Lung microvascular endothelial cell (primary cell): ENCODE data around the gene SPECC1. TPM values are rescaled to one million over a fixed set of nuclear protein-coding genes. Genes with fewer than 3 reads are reported as not detected.
A peak's percentile ranks its signal among the peaks of the same experiment; 100 is the strongest.
"Not testable (repeated sequence)": the region's sequence is repeated elsewhere in the genome, so short reads cannot be mapped to it uniquely, and the experiment has no call there.

Source experiments
- DNase-seq, 2 donors: peaks; one replicate each; pipeline versions ENCODE4 v3.0.0 to v3.0.0-alpha.2; 2010; ENCODE audit warnings: low read depth in 2 of 2
- total RNA-seq: library from RNA; depleted of rRNA; stranded (reverse); fragments of >200 nt; gene quantifications from 2 replicates; pipeline ENCODE4 v1.2.1, GENCODE V29; 2014

The SPECC1 gene
- total RNA-seq, 1 donor from 2014 or later: 0.60 TPM

DNA sequence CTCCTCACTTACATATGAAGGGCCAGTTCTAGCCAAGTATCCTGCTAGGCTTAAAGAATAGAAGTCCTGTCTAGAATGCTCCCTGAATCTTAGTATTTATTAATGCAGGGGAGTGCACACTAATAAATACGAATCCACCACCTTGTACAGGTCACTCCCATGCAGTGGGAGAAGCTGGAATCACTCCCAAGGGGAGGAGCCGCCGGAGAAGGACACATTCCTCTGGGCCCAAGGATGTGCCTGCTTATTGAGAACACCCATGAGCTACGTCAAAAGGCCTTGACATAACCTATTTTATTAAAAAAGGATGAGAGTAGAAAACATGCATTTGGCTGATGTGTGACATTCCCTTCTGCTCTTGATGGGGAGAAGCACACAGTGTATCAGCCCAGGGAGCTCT, 223.5 kb downstream of the SPECC1 start:
- no peak for DNase-seq

DNA sequence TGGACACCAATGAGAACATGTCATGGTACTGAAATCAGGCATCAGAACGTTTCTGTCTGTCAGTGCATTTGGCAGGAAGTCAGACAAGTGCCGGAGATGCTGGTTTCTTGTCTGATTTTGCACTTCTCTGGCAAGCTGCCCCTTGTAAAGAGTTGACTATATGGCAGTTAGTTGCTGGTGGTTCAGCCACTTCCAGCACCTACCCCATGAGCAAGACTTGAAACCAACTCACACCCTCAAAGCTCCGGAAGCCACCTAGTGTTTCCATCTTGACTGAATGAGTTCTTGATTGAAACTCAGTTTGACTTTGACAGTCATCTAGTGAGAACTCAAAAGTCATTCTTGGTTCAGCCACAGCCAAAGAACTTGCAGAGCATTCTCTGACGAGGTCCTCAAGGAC, 225.1 kb downstream of the SPECC1 start:
- DNase-seq: no peak

DNA sequence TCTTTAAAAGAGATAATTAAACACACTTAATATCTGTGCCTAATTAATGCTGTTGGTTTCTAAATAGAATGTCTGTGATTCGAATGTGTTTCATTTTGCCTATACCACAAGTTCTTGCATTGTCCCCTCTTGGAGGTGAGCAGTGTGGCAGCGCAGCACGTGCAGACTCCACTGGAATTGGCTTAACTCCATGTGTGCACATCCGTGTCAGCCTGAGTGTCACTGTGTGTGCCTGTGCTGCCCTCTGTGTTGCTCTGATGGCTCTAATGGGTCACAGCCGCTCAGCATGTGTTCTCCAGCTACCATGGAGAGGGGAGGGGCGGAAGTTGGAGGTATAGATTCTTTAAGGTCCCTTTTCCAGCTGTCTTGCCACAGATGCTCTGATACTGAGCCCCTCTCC, 226.6 kb downstream of the SPECC1 start:
- DNase-seq: no peak

DNA sequence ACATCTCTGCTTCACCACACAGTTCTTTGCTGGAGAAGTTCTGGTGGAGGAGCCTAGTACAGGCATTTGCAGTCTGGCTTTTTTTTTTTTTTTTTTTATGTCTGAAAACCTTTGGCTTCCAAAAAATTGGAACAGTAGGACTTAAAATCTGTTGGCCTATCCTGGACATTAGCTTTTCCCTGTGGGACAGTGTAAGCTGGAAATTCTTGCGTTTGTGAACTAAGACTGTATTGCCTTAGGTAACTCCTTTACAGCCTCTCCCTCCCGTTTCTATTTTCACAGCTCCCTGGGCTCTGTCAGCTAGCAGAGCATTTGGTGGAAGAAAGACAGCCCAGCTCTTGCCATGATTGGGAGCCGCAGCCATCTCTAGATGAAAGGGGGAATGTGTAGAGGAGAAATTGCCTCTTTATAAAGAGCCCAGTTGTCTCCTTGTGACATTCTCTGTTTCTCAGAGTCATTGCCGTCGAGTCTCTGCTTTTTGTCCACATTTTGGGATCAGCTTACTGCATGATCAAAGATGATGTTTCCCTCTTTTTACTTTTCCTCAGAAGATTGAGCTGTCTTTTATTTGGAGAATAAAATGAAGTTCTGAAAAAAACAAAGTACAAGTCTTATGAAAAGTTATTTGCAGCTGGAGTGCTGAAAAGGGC, 227.5 kb downstream of the SPECC1 start:
- DNase-seq: no peak

DNA sequence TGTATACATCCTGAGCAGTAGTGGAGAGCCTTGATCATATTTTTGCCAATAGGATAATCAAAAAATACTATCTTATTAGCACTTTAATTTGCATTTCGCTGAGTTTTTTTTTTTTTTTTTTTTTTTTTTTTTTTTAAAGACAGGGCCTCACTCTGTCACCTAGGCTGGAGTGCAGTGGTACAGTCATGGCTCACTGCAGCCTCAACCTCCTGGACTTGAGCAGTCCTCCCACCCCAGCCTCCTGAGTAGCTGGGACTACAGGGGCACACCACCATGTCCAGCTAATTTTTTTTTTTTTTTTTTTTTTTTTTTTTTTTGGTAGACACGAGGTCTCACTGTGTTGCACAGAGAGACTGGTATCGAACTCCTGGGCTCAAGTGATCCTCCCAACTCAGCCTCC, 230.6 kb downstream of the SPECC1 start:
- DNase-seq: not testable (repeated sequence)

DNA sequence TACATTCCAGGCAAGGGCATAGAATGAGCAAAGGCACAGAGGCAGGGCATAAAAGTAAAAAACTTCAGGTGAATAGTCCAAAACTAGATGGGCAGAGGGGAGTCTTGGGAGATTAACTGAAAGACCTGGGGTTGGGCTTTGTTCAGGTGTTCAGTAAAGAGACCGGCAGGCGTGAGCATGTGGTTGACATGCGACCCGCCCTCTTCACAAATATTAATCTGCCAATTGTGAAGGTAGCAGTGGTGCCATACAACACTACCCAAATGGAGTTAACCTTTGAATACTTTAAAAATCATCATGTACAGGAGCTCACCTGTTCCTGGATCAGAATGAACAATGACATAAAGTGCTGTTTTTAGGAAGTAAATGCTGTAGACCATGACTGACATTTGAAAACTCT, 232.7 kb downstream of the SPECC1 start:
- DNase-seq: no peak

DNA sequence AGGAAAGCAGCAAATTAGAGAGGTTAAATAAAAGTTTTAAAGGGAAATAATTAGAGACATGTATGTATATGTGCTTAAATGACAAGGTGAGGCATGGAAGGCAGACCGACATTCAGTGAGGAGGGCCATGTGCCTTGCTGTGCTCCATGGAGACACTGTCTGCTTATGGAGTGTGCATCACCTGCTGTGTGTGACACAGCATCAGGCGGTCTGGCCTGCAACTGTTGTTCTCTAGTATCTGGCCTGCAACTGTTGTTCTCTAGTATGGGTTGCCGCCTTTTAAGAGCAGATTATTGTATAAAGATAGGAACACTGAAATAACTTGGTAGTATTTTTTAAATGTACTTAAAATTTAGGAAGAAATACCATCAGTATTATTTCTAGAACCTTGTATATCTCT, 233.1 kb downstream of the SPECC1 start:
- no peak for DNase-seq

DNA sequence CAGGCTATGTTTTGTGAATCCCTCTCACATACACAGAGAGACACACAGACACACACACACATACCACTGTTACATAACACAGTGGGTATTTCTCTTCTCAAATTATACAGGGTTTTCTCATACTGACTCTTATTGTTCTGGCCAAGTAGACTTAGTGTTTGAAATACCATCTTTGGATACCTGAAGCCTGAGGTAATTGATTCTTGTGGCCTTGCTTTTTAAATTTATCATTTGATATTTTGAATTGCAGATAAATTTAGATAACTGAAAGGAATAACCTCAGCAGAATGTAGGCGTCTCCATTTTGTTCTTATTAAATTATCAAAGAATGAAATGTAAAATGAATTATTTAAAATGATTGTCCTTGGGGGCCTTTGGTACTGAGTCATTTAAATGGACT, 234.4 kb downstream of the SPECC1 start:
- DNase-seq: no peak

DNA sequence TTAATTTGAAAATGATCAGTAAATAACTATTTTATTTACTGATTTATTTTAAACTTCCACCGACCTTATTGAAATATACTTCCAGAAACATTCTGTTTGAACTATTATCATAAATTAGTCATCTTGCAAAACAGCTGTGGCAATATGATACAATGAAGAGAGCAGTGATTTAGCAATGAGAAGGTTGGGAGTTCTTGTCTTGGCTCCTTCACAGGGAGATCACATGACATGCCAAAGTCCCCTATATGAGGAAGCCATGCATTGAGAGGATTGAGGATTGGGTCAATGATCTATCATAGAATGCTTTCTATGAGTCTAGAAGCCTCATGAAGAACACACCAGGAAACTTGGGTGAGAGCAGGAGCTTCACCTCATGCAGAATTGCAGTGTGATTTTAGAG, 235.5 kb downstream of the SPECC1 start:
- no peak for DNase-seq

DNA sequence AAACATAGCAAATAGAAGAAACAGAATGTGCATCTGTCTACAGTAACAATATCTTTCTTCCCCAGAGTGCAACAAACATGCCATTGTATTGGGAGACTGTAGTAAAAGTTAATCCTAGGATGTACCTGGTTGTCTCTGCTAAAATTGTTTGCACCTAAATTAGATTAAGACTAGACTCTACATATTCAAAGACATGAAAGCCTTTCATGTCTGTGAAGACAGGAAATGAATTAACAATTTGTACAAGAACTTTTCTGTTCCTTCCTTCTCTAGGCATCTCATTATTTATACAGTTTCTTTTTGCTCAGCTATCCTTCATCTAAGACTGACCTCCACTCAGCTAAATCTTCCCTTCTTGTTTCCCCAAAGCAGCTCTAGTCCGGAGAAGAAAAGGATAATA, 237.5 kb downstream of the SPECC1 start:
- no peak for DNase-seq

DNA sequence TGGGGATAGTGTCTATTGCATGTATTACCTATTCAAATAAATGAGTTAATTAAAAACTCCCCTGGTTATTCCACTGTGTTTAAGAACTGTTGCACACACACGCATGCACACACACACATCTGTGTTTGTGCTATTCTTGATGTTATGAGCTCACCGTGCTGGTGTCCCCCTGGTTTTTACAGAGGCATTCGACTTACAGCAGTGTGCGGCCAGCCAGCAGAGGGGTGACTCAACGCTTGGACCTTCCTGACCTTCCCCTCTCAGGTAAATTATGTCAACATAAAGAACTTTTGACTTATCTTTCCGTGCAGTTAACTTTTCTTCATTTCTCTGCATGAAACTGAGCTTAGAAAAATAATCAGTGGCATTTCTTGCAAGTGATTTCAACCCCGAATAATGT, 244.2 kb downstream of the SPECC1 start:
- DNase-seq: no peak

DNA sequence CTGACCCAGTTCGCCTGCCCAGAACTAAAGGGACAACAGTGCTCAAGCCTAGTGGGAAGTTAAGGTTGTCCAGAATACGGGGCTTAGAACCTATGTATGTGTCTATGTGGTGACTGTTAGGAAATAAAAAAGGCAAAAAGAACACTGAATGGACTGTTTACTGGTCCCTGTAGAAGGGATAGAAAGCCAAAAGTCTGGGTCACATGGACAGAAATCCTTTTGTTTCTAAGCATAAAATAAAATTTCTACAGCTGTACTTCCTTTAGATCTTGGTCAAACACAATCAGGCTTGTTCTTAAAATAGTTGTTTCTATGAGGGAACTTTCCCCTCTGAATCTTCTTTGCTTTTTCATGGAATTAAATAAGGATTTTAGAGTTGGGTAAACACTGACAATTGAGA, 245.4 kb downstream of the SPECC1 start:
- DNase-seq: no peak

DNA sequence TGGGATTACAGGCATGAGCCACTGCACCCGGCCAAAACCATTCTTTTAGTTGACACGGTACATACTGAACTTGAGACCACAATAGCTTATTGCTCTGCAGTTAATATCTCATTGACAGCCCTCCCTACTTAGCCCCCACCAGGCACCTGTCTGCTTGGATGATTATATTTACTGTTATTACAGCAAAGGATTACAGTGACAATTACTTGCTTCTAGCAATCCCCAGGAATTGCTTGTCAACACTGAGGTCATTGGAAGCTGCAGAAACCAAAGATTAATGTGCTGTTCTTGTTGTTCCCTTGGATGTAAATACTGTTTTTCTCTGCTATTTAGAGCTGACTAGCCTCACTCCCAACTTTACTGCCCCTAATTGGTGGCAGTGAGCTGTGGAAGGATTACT, 247.0 kb downstream of the SPECC1 start:
- no peak for DNase-seq

DNA sequence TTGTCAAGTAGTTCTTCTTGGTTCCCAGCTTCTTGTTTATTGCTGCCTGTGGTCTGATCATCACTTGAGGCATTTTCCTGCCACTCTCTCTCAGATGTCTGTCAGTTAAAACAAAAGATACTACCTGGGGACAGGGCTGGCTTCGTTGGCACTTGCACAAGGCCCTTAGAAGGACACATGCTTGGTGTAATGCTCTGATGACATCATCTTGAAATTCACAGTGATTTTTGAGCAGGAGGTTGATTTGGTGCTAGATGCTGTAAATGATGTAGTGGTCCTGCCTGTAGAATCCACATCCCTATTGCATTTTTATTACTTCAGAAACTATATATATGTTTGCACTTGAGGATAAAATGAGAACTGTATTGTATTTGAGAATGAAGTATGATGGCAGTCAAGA, 247.8 kb downstream of the SPECC1 start:
- no peak for DNase-seq

DNA sequence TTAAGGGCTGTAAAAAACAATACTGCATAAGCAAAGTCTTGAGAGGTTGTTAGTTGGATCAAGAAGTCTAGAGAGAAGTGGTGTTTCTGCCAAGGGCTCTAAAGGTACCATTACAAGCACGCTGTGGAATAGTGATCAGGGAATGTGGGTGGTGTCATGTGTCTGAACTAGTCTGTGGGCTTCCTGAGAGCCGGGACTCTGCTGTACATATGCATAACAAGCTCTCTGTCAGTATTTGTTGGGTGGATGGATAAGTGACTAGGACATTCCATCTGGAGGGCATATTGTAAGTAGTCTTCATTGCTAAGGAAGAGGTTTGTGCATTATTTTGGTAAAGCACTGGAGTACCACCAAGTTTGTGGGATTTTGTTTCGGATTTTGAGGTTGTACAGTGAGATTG, 248.6 kb downstream of the SPECC1 start:
- no peak for DNase-seq

DNA sequence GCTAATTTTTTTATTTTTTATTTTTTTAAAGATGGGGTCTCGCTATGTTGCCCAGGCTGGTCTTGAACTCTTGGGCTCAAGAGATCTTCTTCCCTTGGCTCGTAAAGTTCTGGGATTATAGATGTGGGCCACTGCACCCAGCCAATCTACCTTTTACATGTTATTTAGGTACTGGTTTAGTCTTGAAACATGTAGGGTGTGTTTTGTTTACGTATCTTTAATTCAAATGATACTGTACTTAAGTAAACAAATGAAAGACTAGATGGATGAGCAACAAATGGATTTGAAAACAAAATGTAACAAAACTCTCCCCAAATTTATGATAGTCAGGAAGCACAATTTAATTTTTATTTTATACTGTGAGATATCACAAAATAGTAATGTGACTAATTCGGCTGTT, 250.5 kb downstream of the SPECC1 start:
- DNase-seq: no peak

DNA sequence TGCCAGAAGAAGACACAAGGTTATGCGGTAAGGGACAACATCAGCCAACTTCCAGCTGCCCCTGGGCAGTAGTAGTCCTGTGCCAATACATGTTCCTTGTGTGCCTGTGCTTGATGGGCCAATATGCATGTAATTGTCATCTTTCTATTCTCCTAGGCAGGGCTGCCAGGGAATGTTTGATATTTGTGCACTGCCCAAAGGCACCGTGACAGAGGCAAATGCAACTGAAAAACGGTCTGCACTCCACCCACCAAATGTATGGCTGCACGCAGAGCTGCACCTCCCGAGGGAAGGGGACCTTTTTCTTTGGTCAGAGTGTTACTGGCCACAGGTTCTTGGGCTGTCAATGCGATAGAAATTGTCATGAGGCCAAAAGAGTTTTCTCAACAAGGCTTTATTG, 251.1 kb downstream of the SPECC1 start:
- no peak for DNase-seq

DNA sequence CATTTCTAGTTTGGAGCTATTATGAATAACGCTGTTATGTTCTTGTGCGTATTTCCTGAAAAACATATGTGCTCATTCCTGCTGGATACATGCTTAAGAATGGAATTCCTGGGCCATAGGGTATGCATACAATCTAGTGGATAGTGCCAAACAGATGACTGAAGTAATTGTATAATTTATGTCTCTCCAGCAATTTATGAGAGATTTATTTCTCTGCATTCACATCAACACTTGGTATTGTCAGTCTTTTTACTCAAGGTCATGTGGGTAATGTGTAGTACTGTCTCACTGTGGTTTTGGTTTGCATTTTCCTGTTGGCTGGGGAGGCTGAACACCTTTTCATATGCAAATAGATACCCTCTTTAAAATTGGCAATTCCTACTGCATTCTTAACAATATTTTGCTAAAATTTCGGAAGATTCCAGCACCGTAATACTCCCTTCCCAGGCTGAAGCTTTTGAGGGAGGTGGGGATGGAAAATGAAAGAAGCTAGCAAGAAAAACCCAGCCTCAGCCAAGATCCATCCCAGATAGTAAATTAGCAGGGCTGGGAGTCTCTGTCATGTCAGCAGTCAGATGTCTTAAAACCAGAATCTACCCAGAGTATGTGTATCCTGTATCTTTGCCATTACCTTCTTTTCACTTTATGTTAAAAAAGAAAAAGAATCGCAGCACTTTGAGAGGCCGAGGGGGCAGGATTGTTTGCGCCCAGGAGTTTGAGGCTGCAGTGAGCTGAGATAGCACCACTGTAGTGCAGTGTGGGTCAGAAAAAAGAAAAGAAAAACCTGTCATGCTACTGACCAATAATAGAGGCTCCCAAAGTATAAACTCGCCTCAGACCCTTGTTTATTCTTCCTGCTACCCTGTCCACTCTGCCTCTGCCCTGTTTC, 253.3 kb downstream of the SPECC1 start:
- DNase-seq: no peak

DNA sequence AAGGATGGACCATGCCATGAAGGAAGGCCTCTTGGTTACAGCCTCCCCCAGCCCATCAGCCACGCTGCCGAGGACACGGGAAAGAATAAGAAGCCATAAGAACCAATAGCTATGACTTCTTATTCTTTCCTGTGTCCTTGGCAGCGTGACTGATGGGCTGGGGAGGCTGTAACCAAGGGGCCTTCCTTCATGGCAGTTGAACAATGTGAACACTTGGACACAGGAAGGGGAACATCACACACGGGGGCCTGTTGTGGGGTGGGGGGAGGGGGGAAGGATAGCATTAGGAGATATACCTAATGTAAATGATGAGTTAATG, 253.9 kb downstream of the SPECC1 start:
- DNase-seq: not testable (repeated sequence)

DNA sequence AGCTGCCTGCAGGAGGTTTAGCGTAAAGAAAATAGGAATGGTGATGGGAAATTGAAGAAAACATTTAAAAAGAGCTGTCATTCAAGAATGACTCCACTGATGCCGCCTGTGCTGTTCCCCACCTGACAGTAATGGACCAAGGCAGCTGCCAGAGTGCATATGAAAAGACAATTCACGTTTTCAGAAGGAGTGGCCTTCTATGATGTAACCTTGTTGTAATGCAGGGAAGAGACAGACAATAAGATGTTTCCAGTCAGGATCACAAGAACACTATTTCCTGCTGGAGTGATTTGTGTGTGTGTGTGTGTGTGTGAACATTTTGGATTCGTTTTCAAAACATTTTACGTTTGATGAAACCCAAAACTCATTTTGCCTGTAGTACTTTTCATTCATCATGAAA, 254.4 kb downstream of the SPECC1 start:
- DNase-seq: peak in 1 of 2 donors; percentile 36

DNA sequence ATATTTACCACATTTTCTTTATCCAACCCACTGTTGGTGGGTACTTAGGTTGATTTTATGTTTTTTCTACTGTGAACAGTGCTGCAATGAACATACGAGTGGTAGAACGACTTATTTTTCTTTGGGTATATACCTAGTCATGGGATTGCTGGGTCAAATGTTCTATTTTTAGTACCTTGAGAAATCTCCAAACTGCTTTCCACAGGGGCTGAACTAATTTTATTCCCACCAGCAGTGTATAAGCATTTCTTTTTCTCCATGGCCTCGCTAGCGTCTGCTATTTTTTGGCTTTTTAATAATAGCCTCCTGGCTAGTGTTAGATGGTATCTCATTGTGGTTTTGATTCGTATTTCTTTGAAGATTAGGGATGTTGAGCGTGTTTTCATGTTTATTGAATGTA, 255.8 kb downstream of the SPECC1 start:
- no peak for DNase-seq

DNA sequence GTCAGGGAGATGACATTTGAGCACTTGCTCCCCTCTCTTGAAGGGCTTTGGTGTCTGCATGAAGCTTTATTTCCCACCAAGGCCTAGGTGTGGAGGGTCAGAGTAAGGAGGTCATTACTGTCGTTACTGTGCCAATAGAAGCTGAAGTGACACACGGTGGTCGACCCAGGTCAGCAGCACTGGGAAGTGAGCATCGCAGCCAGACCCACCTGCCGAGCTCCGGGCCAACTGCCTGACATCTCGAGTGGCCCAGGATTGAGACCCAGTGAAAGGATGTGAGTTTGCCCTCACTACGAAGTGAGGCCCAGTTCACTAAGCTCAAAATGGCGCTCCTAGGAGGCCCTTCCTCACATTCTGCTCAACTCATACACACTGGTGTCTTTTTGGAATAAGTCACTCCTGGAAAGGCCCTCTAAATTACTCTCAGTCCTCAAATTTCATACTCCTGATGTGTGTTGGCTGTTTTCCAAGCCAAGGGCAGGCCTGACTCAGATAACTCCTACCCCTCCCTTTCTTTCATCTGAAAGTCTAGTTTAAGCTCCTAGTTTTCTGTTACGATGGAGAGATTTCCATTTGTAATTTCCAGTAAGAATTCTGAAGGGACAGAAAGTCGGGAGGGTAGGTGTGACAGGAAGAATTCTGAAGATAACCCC, 257.8 kb downstream of the SPECC1 start:
- peak in 1 of 2 donors; percentile 27 for DNase-seq

DNA sequence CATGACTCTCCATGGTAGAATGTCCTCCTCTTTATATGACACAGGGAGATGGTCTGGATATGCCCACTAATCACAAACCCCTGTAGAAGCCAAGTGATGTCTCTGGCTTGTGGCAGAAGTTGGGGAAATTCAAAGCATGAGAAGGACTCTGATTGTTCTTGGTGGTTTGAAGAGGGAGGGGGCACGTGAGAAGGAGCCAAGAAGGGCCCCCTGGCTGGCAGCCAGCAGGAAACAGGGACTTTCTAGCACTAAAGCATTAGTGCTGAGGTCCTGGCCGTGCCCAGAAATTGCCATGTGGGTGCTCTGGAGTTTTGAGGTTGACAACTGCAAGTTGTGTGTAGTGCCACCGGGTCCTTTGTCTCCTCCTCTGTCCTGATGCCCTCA, 258.3 kb downstream of the SPECC1 start:
- DNase-seq: peak in 1 of 2 donors; percentile 18
